GM18951 (cell line): Measurements from ENCODE around the gene OR2J1.
"Not testable (repeated sequence)": the region's sequence is repeated elsewhere in the genome, so short reads cannot be mapped to it uniquely, and the experiment has no call there.

ENCODE experiments used
- POLR2A ChIP-seq: IDR thresholded peaks from 4 replicates; pipeline ENCODE4 v1.6.1; 2011; ENCODE audit warnings: mild to moderate bottlenecking; ENCODE audit not compliant: insufficient read length, insufficient read depth; ENCODE audit errors: extremely low read depth
- in situ Hi-C: fragments of 300-500 bp; cut with MboI; formaldehyde crosslinking; loops from one replicate; pipeline ENCODE4 v1.12.0; 2022; ENCODE audit warnings: low sequenced_read_pairs, mixed read lengths, inconsistent platforms; ENCODE audit not compliant: unreplicated experiment

OR2J1 gene

DNA sequence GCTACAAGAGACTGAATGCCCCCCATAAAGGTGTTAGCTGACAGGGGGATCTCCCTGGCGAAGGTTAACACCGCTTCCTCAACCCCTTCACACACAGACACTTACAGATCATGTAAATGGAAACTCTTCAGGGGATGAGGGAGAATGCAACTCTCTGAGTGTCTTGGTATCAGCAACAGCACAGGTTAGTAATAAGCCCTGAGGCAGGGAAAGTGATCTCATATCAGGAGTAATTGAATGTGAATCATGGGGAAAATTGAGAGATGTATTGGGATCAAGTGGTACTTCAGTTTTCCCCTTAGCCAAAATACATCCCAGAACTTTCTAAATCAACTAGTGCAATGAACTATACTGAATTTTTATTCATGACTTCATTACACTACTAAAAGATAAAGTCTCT is 32.4 kb downstream of the OR2J1 start:
- in situ Hi-C loops, result no loop called here
- TF ChIP-seq POLR2A, result no peak

DNA sequence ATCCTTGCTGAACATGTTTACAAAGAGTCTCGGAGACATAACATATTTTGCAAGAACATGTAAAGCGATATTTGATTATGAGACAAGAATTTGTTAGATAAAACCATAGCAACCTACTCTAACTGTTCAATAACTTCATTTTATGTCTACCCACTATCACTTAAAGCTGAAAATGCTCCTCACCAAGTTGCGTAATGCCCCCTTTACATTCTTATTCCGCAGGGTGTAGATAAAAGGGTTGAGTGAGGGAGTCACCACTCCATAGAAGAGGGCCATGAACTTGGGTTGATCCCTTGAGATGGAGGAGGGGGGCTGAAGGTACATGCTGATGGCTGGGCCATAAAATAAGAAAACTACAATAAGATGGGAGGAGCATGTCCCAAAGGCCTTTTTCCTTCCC is 38.4 kb downstream of the OR2J1 start:
- TF ChIP-seq POLR2A, result no peak
- in situ Hi-C loops, result no loop called here

GRCh38 chr6:29141606-29142005 is 42.3 kb downstream of the OR2J1 start:
- in situ Hi-C loops, result no loop called here
- TF ChIP-seq POLR2A, result no peak

GRCh38 chr6:29142309-29142708 is 43.0 kb downstream of the OR2J1 start:
- TF ChIP-seq POLR2A, result no peak
- in situ Hi-C loops, result no loop called here

DNA sequence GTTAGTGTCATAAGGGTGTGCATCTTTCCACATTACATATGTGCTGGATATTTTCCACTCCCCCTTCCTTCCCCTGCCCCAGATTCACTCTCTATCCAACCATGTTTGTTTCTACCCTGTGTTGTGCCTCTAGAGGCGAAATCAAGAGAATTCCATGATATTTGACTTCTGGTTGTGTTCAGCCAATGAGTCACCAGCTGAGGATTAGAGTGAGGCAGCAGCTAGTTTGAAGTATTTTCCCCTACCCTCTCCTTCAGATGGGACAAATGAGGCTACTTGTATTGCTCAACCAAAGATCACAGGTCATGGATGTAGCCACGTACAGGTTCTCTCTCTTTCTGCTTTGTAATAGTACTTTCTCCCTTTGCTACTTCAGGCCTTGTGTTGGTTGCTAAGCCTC is 46.9 kb downstream of the OR2J1 start:
- in situ Hi-C loops, result no loop called here
- TF ChIP-seq POLR2A, result no peak

DNA sequence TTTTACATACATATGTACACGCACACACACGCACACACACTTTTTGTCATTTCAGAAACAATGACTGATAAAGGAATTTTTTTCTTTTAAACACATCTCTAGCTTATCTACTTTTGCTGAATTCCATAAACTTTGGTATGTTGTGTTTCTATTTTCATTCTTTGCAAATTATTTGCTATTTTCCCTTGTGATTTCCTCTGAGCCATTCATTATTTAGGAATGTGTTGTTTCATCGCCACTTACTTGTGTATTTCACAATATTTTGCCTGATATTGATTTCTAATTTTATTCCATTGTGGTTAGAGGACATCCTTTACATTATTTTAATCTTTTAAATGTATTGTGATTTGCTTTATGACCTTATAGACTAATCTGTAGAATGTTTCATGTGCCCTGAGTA is 47.8 kb downstream of the OR2J1 start:
- no peak for TF ChIP-seq POLR2A
- in situ Hi-C loops, result no loop called here

GRCh38 chr6:29149444-29149843 is 50.2 kb downstream of the OR2J1 start:
- in situ Hi-C loops, result not testable (repeated sequence)
